DND-41 (cell line): ENCODE data around the gene METTL21A.

Source experiments
- EZH2 ChIP-seq: IDR thresholded peaks from 3 replicates; pipeline ENCODE4 v1.6.1; 2012; ENCODE audit warnings: borderline replicate concordance, low read depth, mild to moderate bottlenecking, moderate library complexity, low read length, inconsistent platforms; ENCODE audit not compliant: severe bottlenecking
- TF ChIP-seq, protein P1 (sequence below): IDR thresholded peaks from 2 replicates; pipeline ENCODE4 v1.5.1; 2012; ENCODE audit warnings: borderline replicate concordance, low read length, moderate library complexity, mild to moderate bottlenecking; ENCODE audit not compliant: poor library complexity, severe bottlenecking; ENCODE audit errors: extremely low read depth

DNA sequence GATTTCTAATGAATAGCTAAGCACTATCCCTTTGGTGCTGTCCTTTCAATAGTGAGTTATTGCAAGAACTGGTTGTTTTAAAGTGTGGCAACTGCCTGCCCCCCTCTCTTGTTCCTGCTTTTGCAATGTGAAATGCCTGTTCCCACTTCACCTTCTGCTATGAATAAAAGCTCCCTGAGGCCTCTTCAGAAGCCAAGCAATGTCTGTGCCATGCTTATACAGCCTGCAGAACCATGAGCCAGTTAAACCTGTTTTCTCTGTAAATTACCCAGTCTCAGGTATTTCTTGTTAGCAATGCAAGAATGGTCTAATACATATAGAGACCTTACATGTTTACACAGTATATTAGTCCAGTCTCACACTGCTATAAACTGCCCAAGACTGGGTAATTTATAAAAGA, 15.0 kb upstream of the METTL21A start:
- no peak for TF ChIP-seq EZH2
- TF ChIP-seq, protein P1, sequence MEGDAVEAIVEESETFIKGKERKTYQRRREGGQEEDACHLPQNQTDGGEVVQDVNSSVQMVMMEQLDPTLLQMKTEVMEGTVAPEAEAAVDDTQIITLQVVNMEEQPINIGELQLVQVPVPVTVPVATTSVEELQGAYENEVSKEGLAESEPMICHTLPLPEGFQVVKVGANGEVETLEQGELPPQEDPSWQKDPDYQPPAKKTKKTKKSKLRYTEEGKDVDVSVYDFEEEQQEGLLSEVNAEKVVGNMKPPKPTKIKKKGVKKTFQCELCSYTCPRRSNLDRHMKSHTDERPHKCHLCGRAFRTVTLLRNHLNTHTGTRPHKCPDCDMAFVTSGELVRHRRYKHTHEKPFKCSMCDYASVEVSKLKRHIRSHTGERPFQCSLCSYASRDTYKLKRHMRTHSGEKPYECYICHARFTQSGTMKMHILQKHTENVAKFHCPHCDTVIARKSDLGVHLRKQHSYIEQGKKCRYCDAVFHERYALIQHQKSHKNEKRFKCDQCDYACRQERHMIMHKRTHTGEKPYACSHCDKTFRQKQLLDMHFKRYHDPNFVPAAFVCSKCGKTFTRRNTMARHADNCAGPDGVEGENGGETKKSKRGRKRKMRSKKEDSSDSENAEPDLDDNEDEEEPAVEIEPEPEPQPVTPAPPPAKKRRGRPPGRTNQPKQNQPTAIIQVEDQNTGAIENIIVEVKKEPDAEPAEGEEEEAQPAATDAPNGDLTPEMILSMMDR = no peak
